GM18520 (cell line): ENCODE results near the gene NCBP2L.
"Not testable (repeated sequence)": the region's sequence is repeated elsewhere in the genome, so short reads cannot be mapped to it uniquely, and the experiment has no call there.

Experiments
- ATAC-seq: cut with Tn5 transposase; IDR thresholded peaks from one replicate; pipeline ENCODE4 v1.9.1; 2021; ENCODE audit not compliant: unreplicated experiment

The NCBP2L gene

GRCh38 chrX:107804427-107804826 lies 26.9 kb downstream of the NCBP2L start:
- ATAC-seq, result no peak

- no peak for ATAC-seq
Observed at GRCh38 chrX:107805179-107805578, 27.6 kb downstream of the NCBP2L start.

- ATAC-seq, result not testable (repeated sequence)
Observed at GRCh38 chrX:107810053-107810452, 32.5 kb downstream of the NCBP2L start.

GRCh38 chrX:107818900-107819521 lies 41.5 kb downstream of the NCBP2L start:
- ATAC-seq, result no peak

GRCh38 chrX:107823042-107823441 lies 45.5 kb downstream of the NCBP2L start:
- ATAC-seq, result no peak

- no peak for ATAC-seq
Observed at GRCh38 chrX:107823456-107823855, 45.9 kb downstream of the NCBP2L start.

GRCh38 chrX:107825698-107826237 lies 48.2 kb downstream of the NCBP2L start, which contains the start of gene MID2:
TSS of gene MID2 (plus strand) at chrX:107825866. CDS start at chrX:107826427, 561 bp downstream.
- ATAC-seq, result no peak

- no peak for ATAC-seq
Observed at GRCh38 chrX:107826238-107827029, 48.9 kb downstream of the NCBP2L start.

GRCh38 chrX:107827030-107827831 lies 49.7 kb downstream of the NCBP2L start:
- ATAC-seq, result no peak

- no peak for ATAC-seq
Observed at GRCh38 chrX:107827852-107828251, 50.3 kb downstream of the NCBP2L start.

GRCh38 chrX:107829878-107830277 lies 52.3 kb downstream of the NCBP2L start:
- ATAC-seq, result no peak

- no peak for ATAC-seq
Observed at GRCh38 chrX:107831071-107831730, 53.7 kb downstream of the NCBP2L start.

GRCh38 chrX:107834275-107835201 lies 57.0 kb downstream of the NCBP2L start:
- ATAC-seq, result no peak

- no peak for ATAC-seq
Observed at GRCh38 chrX:107836958-107837357, 59.4 kb downstream of the NCBP2L start.

- no peak for ATAC-seq
Observed at GRCh38 chrX:107840971-107841370, 63.4 kb downstream of the NCBP2L start.

GRCh38 chrX:107842715-107843400 lies 65.3 kb downstream of the NCBP2L start:
- ATAC-seq, result no peak
